ENCODE results near the gene ATXN7L2.

The ATXN7L2 gene

DNA sequence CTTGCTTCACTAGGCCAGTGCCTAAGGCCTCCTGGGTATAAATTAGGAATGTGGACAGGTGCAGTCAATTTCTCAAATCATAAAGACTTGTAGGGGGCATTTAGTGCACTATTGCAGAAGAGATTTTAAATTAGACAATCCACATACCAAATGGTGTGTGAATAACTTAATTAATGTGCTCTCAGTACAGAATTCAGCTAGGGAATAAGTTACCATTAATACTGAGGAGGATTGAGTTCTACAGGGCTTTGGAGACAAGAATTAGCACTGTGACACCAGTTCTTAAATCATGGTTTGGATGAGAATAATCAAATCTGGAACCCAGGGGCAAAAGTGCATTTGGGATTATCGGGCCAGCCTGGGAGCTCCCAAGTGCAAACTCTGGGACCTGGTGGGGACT lies 15.6 kb upstream of the ATXN7L2 start:
- Histone ChIP-seq H3K27ac (ENCODE audit: low read length) (no peak overlapping the region), H3K9ac (ENCODE audit: low read length) (no peak overlapping the region), H3F3A (ENCODE audit: insufficient read depth, low read length) (no peaks in the 10 kb centered on the region), H3K79me2 (ENCODE audit: low read length) (no peaks in the 10 kb centered on the region), H4K20me1 (ENCODE audit: insufficient read depth, low read length) (no peaks in the 10 kb centered on the region), H2AFZ (ENCODE audit: low read length) (no peak overlapping the region), H3K4me1 (ENCODE audit: low read length) (no peaks in the 10 kb centered on the region), H3K9me2 (replicated peaks; ENCODE audit: insufficient read depth, low read length) (no peaks in the 10 kb centered on the region), H3K4me3 (ENCODE audit: low read length) (no peak overlapping the region), H3K4me2 (ENCODE audit: low read depth, low read length) (no peak overlapping the region), H3K9me3 (replicated peaks; ENCODE audit: insufficient read depth, low read length) (no peaks in the 10 kb centered on the region), H3K36me3 (replicated peaks; ENCODE audit: insufficient read depth, low read length) (no peaks in the 10 kb centered on the region), H3K27me3 (replicated peaks; ENCODE audit: insufficient read depth, low read length) (peaks cover 24% of the 10 kb centered on the region)
- no peak for DNase-seq
- TF ChIP-seq, protein P1, sequence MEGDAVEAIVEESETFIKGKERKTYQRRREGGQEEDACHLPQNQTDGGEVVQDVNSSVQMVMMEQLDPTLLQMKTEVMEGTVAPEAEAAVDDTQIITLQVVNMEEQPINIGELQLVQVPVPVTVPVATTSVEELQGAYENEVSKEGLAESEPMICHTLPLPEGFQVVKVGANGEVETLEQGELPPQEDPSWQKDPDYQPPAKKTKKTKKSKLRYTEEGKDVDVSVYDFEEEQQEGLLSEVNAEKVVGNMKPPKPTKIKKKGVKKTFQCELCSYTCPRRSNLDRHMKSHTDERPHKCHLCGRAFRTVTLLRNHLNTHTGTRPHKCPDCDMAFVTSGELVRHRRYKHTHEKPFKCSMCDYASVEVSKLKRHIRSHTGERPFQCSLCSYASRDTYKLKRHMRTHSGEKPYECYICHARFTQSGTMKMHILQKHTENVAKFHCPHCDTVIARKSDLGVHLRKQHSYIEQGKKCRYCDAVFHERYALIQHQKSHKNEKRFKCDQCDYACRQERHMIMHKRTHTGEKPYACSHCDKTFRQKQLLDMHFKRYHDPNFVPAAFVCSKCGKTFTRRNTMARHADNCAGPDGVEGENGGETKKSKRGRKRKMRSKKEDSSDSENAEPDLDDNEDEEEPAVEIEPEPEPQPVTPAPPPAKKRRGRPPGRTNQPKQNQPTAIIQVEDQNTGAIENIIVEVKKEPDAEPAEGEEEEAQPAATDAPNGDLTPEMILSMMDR (IDR thresholded peaks at IDR 0.05; ENCODE audit: low read length) = no peak
- no peak for TF ChIP-seq EZH2 (optimal IDR thresholded peaks at IDR 0.05; ENCODE audit: low read depth, low read length)
- no peak for TF ChIP-seq EZH2phosphoT487 (IDR thresholded peaks at IDR 0.05; ENCODE audit: low read length)

DNA sequence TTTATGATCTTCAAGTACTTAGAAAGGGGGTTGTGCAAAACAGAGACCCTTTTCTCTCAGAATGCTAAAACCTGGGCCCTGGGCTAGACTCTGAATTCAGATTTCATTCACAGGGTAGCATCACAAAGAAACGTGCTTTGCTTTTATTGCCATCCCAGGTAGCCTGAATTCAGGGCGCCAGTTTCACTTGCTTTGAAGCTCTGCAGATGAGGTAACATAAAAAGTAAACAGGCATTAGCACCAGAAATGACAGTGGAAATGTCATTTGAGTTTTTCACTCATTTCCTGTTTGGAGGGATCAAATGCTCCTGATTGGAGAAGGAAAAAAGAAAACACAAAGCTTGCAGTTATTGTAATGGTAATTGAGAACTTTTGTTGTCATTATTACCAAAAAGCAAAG lies 14.8 kb upstream of the ATXN7L2 start:
- Histone ChIP-seq H3K4me2 (ENCODE audit: low read depth, low read length) (no peak overlapping the region), H3K9ac (ENCODE audit: low read length) (no peak overlapping the region), H3K9me3 (replicated peaks; ENCODE audit: insufficient read depth, low read length) (no peaks in the 10 kb centered on the region), H3K79me2 (ENCODE audit: low read length) (no peaks in the 10 kb centered on the region), H3K9me2 (replicated peaks; ENCODE audit: insufficient read depth, low read length) (no peaks in the 10 kb centered on the region), H3K27ac (ENCODE audit: low read length) (no peak overlapping the region), H3K4me3 (ENCODE audit: low read length) (no peak overlapping the region), H3K4me1 (ENCODE audit: low read length) (no peaks in the 10 kb centered on the region), H4K20me1 (ENCODE audit: insufficient read depth, low read length) (no peaks in the 10 kb centered on the region), H3F3A (ENCODE audit: insufficient read depth, low read length) (no peaks in the 10 kb centered on the region), H3K27me3 (replicated peaks; ENCODE audit: insufficient read depth, low read length) (peaks cover 27% of the 10 kb centered on the region), H3K36me3 (replicated peaks; ENCODE audit: insufficient read depth, low read length) (no peaks in the 10 kb centered on the region), H2AFZ (ENCODE audit: low read length) (no peak overlapping the region)
- no peak for TF ChIP-seq EZH2 (optimal IDR thresholded peaks at IDR 0.05; ENCODE audit: low read depth, low read length)
- TF ChIP-seq, protein P1 (IDR thresholded peaks at IDR 0.05; ENCODE audit: low read length) = no peak
- TF ChIP-seq EZH2phosphoT487 (IDR thresholded peaks at IDR 0.05; ENCODE audit: low read length) = no peak
- no peak for DNase-seq

GRCh38 chr1:109470245-109470644 lies 13.5 kb upstream of the ATXN7L2 start:
- no peak for TF ChIP-seq EZH2 (optimal IDR thresholded peaks at IDR 0.05; ENCODE audit: low read depth, low read length)
- TF ChIP-seq, protein P1 (IDR thresholded peaks at IDR 0.05; ENCODE audit: low read length) = no peak
- no peak for TF ChIP-seq EZH2phosphoT487 (IDR thresholded peaks at IDR 0.05; ENCODE audit: low read length)
- H4K20me1 ChIP-seq (ENCODE audit: insufficient read depth, low read length) = no peaks in the 10 kb centered on the region
- H3K36me3 ChIP-seq (replicated peaks; ENCODE audit: insufficient read depth, low read length) = no peaks in the 10 kb centered on the region
- DNase-seq = no peak
- H3K4me3 ChIP-seq (ENCODE audit: low read length) = no peak overlapping the region
- H3K4me1 ChIP-seq (ENCODE audit: low read length) = no peaks in the 10 kb centered on the region
- no peaks in the 10 kb centered on the region for H3F3A ChIP-seq (ENCODE audit: insufficient read depth, low read length)
- H3K9me2 ChIP-seq (replicated peaks; ENCODE audit: insufficient read depth, low read length) = no peaks in the 10 kb centered on the region
- H3K27ac ChIP-seq (ENCODE audit: low read length) = no peak overlapping the region
- no peak overlapping the region for H2AFZ ChIP-seq (ENCODE audit: low read length)
- H3K27me3 ChIP-seq (replicated peaks; ENCODE audit: insufficient read depth, low read length) = peaks cover 33% of the 10 kb centered on the region
- no peaks in the 10 kb centered on the region for H3K79me2 ChIP-seq (ENCODE audit: low read length)
- H3K9me3 ChIP-seq (replicated peaks; ENCODE audit: insufficient read depth, low read length) = no peaks in the 10 kb centered on the region
- H3K9ac ChIP-seq (ENCODE audit: low read length) = no peak overlapping the region
- no peak overlapping the region for H3K4me2 ChIP-seq (ENCODE audit: low read depth, low read length)

All from MM.1S (cell line).